CD4-positive, alpha-beta T cell treated with Interleukin-12 subunit alpha and Interleukin-12 subunit beta, for 1 hour (primary cell): ENCODE measurements around the gene SAMD11.

Source experiments
- DNase-seq: peaks from one replicate; pipeline ENCODE4 v3.0.0-alpha.2; 2020

SAMD11 gene

DNA sequence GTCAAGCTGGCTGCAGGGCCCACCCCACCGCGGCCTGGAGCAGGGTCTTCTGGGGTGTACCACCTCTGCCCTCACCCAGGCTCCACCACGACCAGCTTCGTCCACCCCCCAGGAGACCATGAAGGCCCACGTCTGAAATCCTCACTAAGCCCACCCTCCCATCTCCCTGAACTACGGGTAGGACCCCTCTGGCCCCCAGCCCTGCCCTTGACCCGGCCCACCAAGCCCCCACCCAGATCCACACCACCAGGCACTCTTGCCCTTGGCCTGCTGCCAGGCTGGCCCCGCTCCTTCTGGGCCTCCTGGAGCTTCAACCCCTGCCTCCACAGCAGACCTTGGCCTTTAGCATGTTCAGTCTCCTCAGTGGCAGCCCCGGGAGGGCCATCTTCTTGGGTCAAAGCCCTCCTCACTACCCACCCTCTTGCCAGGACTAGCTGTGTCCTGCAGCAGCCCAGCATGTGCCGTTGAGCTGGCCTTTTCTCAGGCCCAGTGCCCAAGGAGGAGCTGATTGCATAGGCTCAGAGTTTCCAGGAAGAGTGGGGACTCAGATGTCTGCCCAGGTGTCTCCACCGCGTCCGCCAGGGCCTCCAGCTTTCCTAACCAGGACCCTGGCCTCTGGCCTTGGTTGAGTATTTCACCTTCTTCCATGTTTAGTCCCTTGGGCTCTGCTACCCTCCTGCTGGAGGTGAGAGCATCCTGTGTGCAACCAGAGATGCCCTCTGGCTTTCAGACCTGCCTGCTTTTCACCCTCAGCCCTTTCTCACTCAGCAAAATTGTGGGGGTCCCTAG, 17.7 kb upstream of the SAMD11 start:
- no peak for DNase-seq

DNA sequence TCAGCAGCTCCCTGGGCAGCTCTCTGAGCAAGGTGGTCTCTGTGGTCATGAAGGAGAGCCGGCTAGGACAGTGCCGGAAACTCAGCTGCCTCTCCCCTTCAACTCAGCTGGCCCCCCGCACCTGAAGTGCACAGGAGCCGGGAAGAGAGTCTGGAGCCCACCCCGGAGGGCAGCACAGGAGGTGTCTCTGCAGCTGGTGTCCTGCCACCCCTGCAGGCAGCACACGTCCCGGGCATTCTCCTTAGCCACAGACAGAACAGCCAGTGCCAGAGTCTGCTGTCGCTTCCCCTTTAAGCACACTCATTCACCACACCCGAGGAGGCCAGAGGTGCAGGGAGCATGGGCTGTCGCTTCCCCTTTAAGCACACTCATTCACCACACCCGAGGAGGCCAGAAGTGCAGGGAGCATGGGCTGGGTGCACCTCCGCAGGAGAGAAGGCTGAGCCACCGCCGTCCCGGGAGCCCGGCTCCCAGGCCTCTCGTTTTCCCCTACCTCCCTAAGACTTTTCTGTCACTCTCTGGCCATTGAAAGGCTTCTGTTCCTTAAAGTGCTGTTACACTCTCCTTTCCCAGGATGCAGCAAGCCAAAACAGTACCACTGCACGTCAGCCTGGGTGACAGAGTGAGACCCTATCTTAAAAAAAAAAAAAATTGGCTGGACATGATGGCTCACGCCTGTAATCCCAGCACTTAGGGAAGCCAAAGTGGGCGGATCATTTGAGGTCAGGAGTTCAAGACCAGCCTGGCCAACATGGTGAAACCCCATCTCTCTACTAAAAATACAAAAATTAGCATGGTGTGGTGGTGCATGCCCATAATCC, 16.9 kb upstream of the SAMD11 start:
- DNase-seq = no peak

DNA sequence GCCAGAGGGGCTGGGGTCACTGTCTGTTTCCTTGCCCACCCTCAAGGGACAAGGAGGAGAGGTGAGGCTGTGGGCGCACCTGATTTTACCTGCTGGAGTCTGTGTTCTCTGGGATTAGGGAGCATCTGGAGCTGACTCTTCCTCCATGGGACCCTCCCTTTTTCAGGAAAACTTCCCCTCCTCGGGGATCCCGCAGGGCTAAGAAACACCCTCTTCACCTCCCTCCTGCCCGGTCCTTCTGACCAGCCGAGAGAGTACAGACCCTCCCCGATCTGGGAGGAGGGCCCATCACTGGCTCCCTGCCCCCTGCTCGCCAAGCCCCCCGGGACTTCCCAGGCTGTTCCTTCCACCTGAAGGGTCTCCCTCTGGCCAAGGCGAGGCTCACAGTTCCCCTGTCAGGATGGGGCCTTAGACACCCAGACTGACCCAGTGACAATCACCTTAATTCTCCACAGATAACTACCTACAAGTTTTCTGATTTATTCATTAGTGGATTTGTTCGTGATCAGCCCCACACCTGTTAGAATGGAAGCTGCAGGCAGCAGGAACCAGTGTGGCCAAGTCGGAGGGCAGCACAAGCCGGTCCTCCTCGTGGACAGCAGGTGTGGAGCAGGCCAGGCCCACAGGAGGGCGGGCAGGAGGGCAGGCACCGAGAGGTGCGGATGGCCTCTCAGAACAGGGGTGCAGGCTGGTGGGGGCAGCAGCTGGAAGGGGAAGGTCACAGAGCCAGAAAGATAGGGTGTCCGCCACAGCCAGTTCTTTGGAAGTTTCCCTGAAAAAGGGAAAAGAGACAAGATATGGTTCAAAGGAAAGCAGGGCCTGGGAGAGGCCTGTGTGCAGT, 15.9 kb upstream of the SAMD11 start:
- no peak for DNase-seq

DNA sequence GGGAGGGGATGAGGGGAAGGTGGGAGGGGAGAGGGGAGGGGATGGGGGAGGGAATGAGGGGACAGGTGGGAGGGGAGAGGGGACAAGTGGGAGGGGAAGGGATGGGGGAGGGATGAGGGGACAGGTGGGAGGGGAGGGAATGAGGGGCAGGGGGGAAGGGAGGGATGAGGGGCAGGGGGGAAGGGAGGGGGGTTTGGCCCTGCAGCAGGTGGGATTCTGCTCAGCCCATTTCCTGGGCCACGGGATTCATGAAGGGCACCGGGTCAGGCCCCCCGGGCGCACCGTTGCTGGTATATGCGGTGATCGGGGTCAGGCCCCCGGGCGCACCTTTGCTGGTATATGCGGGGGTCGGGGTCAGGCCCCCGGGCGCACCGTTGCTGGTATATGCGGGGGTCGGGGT, 15.1 kb upstream of the SAMD11 start:
- no peak for DNase-seq

DNA sequence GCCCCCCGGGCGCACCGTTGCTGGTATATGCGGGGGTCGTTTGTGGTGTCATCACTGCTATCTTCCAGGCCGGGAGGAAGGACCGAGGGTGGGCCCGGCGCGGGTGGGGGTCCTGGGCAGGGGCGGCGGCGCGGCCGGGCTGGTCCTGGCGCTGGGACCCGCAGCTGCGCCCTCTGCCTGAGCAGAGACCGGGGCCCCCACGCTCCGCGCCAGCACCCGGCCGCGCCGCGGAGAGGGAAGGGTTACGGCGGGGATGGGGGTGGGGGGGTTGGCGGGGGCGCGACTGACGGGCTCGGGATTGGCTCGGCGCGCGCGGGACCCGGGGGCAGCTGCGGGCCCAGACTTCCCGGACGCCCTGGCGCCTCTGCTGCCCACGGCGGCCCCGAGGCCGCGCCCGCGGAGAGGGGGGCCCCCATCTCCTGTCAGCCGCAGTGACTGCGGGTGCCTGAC, 13.8 kb upstream of the SAMD11 start:
- no peak for DNase-seq

DNA sequence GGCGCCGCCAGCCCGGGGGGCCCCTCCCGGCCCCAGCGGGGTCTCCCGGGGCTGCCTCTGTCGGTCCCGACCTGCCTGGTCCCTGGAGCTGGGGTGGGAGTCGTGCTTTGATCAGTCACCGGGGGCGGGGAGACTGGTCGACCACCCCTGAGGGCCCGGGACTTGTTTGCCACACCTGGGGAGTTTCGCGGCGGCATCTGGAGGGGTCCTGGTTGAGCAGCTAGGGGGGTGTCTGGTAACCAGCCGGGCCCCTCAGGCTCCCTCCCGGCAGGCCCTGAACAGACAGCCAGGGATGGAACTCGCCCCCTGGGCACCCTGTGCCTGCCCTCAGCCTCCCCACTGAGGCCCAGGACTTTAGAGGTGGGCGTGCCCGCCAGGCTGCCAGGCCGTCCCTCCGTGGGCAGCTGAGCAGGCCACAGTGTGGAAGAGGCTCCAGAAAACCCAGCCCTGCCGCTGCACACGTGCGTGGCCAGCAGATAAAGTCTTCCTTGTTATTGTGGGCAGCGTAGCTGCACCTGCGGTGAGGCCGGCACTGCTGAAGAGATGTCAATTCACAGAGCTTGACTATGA, 13.3 kb upstream of the SAMD11 start:
- no peak for DNase-seq

DNA sequence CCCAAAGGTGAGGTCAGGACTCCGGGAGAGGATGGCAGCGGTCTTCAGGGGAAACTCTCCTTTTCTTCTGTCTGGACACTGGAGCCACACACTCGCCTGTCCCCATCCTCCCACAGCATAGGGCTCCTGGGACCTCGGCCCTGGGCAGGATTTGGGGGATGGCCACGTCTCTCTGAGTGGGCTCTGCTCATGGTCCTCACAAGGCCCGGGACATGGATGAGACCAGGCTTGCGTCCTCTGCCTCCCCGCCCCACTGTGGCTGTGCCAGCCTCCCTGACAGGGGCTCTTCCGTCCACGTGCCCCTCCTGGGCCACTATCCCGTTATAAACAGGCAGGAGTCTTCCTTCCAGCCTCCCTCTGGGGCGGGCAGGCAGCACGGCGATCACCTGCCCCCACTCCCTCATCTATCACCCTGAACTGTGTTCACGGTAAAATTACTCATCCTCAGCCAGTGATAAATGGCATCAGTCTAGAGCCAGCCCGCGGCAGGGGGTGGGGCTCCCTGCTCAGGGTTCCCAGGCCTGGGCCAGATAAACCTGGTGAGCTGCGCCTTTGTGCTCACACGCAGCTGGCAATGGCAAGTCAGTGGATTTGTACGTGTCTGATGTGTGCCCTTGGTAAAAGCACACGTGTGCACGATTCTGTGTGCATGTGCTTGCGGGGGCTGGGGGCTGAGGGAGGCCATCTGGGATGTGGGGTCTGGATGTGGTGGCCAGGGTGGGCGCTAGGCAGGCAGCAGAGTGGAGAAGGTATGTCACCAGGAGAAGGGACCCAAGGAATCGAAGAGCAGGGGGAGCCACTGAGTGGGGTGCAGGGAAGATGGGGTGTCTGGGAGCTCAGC, 12.6 kb upstream of the SAMD11 start:
- DNase-seq = no peak

DNA sequence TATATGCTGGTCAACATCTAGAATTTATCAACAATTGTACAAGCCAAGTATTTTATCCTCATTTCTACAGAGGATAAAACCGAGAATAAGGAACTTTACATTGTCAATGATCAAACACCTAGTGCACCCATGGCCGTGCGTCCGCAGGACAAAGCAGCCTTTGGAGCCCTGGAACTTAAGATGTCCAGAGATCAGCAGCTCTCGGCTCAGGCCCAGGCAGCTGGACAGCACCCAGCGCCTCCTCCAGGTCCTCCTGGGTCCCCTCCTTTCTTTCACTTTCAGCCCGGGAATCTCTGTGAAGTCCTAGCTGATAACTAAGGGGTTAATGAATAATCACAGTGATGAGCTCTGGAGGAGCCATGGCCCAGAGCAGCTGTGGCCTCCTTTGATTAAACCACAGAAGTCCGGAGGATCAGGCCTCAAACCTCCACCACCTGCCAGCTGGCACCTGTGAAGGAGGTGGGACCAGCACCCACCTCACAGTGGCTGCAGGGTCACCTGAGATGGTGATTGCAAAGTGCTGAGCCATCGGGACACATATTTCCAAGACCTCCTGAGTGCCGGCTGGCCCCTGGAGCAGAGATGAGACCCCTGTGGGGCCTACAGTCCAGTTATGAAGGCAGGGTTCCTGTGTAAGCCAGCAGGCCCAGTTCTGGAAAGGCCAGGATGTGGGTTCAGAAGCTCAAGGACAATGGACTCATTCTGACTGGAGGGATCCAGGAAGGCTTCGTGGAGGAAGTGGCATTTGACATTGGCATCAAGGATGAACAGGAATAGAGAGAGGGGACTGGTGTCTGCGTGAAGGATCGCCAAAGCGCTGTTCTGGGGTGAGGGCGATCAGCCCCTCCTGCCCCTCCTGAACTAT, 11.6 kb upstream of the SAMD11 start:
- DNase-seq = no peak

DNA sequence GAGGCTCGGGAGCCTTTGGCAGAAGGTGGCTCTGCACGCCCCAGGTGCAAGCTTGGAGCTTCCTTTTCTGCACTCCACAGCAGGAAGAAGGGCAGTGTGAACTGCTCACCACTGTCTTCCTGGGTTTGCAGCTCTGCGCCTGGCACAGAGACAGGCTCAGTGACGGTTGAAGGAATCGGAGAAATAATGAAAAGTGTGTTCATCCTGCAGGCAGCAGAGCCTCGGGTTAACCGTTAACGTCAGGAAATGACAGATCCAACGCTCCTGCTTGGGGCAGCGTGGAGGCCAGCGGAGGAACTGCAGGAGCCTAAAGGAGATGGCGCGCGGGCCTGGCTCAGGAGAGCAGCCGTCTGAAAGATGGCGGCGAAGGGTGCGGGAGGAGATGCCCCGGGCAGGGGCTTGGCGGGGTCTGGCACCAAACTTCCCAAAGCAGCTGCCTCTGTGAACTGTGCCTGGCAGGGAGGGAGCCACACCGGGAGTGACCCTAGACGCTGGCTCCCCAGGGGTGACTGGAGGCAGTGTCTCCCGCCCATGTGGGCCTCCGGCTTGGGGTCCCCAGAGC, 10.9 kb upstream of the SAMD11 start:
- DNase-seq = no peak

DNA sequence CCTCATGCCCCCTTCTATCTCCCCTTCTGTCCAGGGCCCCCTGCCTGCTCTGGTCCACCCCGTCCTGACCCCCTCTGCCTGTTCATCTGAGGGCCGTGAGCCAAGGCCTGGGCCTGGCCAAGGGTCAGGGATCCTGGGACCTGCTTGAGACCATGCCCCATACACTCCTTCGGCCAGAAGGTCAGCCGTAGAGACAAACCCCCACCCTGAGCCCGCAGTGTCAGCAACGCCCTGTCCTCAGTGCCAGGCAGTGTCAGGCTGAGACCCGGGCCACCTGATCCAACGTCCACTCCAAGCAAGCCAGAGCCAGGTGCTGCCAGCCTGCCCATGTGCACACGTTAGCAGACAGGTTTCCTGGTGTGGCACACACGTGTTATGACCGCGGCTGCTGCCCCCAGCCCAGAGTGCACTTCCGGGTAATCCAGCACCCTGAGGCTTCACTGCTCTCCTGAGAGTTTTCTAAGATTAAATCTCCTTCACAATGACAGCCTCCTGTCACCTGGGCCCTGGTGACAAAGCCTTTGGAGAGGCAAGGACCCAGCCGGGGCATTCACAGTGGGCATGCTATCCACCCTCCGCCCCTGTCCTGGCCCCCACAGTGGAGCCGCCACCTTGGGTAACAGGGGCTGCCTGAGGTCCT, 10.1 kb upstream of the SAMD11 start:
- DNase-seq = no peak

DNA sequence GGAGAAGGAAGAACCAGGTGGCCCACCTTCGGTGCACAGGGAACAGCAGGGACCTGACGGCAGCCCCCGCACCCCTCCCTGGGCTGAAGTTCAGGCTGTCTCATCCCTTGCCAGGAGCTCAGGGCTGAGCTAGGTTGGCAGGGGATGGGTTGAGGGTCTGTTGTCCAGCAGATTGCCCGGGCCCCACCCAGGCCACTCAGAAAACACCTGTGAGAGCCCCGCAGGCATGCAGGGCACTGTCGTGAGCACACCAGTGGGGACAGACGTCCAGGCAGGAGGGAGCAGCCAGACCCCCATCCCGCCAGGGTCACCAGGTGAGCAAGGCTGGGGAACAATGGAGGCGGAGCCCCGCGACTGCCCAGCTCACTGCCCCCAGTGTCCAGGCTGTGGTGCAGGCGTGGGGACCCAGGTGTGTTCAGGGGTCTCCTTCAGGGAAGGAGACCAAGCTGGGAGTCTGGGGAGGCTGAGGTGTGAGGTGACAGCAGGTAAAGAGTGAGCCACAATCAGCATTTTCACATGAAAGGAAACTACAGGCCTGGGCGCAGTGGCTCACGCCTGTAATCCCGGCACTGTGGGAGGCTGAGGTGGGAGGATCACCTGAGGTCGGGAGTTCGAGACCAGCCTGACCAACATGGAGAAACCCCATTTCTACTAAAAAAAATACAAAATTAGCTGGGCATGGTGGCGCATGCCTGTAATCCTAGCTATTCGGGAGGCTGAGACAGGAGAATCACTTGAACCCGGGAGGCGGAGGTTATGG, 9.4 kb upstream of the SAMD11 start:
- no peak for DNase-seq

DNA sequence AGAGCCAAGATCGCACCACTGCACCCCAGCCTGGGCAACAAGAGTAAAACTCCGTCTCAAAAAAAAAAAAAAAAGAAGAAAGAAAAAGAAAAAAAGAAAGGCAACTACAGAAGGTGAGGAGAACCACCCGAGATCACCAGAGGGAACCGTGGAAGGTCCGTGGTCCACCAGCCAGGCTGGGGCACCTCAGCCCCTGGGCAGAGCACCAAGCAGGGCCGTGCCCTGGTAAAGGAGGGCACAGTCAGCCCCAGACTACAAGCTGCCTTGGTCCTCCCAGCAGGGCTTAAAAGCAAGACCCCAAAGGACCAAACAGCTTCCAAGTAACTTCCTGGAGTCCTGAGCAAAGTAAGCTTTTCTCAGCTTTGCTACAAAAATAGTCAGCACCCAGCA, 8.8 kb upstream of the SAMD11 start:
- no peak for DNase-seq

DNA sequence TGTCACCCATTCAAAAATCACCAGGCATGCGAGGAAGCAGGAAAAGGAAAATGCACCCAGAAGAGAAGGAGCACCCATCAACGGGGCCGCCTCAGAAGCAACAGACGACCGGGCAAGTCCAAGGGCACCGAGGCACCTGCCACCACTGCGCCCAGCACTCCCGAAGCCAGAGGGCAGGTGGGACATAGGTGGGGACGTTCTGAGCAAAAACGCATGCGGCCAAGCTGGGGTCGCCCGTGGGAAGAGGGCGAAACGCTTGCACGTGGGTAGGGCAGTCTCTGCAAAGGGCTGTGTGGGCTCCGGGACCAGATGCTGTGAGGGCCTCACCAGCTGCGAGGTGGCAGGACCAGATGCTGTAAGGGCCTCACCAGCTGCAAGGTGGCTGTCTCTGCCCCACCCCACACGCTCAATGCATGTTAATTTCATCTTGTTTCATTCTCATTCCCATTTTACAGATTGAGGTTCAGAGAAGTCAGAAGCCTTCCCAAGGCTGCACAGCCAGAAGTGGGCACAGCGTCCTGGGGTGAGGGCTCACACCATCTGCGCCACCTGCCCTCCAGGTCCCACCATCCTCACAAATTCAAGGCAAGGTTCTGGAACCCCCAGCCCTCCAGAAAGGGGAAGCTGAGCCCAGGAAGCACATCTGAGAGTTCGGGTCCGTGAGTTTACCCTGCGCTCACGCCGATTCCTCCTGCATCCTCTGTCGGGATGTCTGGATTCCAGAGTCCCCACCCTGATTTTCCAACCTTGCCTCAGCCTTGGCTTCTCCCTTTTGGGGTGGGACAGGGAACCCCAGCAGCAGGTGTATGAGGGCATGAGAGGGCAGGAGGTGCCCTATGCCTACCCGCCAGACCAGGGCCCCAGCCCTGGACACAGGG, 8.2 kb upstream of the SAMD11 start:
- no peak for DNase-seq

DNA sequence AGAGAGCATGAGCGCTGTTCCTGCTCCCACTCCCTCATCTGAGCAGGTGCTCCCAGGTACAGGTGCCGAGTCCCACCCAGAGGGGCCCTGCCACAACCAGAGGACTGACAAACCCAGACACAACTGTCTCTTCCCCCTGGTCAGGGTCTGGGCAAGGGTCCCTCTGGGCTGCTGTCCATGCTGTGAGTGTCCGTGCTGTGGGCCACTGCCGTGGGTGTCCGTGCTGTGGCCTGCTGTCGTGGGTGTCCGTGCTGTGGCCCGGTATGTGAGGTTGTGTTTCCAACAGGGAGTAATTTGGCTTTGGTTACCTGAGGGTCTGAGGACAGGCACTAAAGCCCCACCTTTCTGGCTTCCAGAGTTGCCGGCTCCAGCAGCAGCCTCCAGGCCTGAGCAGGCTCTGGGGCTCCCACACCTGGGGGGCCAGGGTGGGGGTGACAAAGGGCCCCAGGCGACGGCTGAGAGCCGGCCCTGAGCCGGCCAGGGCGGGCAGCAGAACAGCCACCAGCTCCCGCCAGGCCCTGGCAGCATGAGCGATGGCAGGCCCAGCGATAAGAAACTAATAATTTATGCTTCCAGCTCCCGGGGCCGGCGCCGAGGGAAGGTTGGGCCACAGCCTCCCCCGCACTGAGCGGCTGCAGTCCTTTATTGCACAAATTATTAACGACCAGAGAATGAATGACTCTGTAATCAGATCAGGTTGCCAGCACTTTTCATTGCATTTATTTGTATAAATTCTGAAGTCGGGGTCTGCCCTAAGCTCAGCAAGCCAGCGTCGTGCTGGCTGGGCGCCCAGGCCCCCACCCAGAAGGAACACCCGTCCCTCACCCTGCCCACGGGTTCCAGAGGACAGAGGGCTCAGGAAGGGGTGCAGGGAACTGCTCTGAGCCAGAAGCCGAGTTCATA, 7.3 kb upstream of the SAMD11 start:
- no peak for DNase-seq

DNA sequence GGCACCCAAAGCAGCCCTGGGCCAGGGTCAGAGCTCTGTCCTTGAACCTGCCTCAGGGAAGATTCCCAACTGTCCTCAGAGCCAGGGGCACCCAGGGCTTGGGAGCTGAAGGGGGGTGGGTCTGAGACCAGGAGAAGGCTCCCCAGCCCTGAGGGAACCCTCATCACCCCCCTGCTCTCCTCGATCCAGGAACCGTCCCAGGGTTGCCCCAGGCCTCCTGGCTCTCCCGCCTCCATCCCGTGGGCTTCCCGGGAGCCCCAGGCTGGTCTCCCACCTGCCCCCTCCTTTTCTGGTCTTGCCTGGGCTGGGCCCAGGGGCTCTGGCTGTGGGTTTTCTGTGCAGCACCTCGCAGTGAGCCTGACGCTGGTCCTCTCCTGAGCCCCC, 6.7 kb upstream of the SAMD11 start:
- no peak for DNase-seq

DNA sequence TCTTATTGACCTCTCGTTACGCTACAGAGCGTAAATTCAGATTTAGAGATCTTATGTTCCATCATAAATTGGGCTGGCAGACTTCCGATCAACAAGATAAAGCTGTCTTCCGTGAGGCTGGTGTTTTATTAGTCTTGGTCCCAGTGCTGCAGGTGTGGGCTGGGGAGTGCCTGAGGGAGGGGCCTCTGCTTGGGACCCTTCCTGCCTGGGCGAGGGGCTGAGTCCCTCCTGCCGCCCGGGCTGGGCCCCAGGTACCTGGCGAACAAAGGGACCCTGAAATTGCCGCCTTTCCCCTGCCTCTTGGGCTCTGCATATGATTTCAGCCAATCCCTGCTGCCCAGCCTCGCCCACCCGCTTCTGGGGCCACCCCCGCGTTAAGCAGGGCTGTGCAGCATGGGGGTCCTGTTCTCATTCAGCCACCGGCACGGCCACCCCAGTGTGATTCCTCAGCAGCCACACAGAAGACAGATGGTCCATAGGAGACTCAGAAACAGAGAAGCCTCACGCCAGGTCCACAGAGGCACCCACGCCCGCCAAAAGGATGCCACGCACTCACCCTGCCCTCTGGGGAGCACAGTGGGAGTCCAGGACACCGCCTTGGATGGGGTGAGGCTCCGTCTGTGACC, 6.1 kb upstream of the SAMD11 start:
- DNase-seq = no peak

DNA sequence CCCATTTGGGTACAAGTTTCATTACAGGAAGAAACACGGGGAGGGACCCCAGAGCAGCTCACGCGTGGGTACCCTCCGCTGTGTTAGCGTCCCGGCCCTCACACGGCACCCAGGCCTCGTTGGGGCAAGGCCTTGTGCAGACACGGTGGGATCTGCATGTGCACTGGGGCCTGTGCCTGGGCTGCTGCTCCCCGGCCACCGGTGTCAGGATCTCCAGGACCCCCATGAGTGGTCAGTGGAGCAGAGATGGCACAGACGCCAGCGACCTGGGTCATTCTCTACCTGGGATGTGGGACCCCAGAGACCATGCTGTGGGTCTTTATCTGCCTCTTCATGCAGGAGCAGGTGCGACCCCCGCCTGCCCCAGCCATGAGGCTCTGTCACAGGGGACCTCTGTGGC, 5.4 kb upstream of the SAMD11 start:
- DNase-seq = no peak
